ENCODE measurements around the gene RNF215. TPM values are rescaled to one million over a fixed set of nuclear protein-coding genes. Genes with fewer than 3 reads are reported as not detected.
A peak's percentile ranks its signal among the peaks of the same experiment; 100 is the strongest.

RNF215 gene
- total and polyA plus RNA-seq, 2 of the 13 experiments (the other 11 are each of a cell fraction or from before 2014, with no cell fraction given), result 5.3 to 6.1 TPM

GRCh38 chr22:30423301-30423958 lies 36.2 kb upstream of the RNF215 start (continued):
- TF ChIP-seq HNRNPLL (IDR thresholded peaks at IDR 0.05; ENCODE audit: low read depth, low read length, poor library complexity, severe bottlenecking) (no peak), TFDP2 (CRISPR knock-in tag; IDR thresholded peaks at IDR 0.05) (peak; percentile 25), ATF7-NPFF (CRISPR knock-in tag; IDR thresholded peaks at IDR 0.05; ENCODE audit: low read depth) (peak; percentile 79; the same call in 1 of the 2 replicates), ZFP36L2 (CRISPR knock-in tag; IDR thresholded peaks at IDR 0.05) (no peak), CREB3 (CRISPR knock-in tag; IDR thresholded peaks at IDR 0.05) (peak; percentile 86), GZF1 (CRISPR knock-in tag; IDR thresholded peaks at IDR 0.05) (no peak; the same call in 1 of the 2 replicates), GMEB2 (CRISPR knock-in tag; IDR thresholded peaks at IDR 0.05; ENCODE audit: low read depth) (no peak), ZNF281 (CRISPR knock-in tag; IDR thresholded peaks at IDR 0.05; ENCODE audit: borderline replicate concordance) (no peak), ZNF704 (CRISPR knock-in tag; IDR thresholded peaks at IDR 0.05; ENCODE audit: borderline replicate concordance) (peak; percentile 85; the same call in 1 of the 2 replicates), ZBTB7B (CRISPR knock-in tag; IDR thresholded peaks at IDR 0.05) (peak; percentile 14; the same call in 1 of the 2 replicates), ZNF225 (CRISPR knock-in tag; IDR thresholded peaks at IDR 0.05) (no peak; the same call in 1 of the 2 replicates), RNF2 (conservative IDR thresholded peaks at IDR 0.05; ENCODE audit: low read depth) (no peak), ZNF879 (CRISPR knock-in tag; IDR thresholded peaks at IDR 0.05) (peak; percentile 62), ZNF7 (CRISPR knock-in tag; IDR thresholded peaks at IDR 0.05) (0 out of 2 replicates have a peak, but pooled peaks have one; percentile 10), EED (CRISPR knock-in tag; IDR thresholded peaks at IDR 0.05) (no peak; the same call in 1 of the 2 replicates), TERF1 (CRISPR knock-in tag; IDR thresholded peaks at IDR 0.05) (no peak), TRAFD1 (CRISPR knock-in tag; IDR thresholded peaks at IDR 0.05; ENCODE audit: borderline replicate concordance) (peak; percentile 88; the same call in 1 of the 2 replicates)
